NCI-H128 (cell line): ENCODE results near the gene CSTF2.

Experiments used
- DNase-seq: peaks from one replicate; lab custom pipeline; 2025; ENCODE audit not compliant: unreplicated experiment; lab: John Stamatoyannopoulos, UW

CSTF2 gene

GRCh38 chrX:100871594-100872560 is 51.7 kb downstream of the CSTF2 start:
- DNase-seq = no peak

- DNase-seq = no peak
Observed at GRCh38 chrX:100874325-100874724, 54.1 kb downstream of the CSTF2 start, which contains the start of gene NOX1. NOX1 (minus strand) TSS chrX:100874359; CDS start chrX:100874139, 220 bp downstream.

GRCh38 chrX:100880368-100880767 is 60.2 kb downstream of the CSTF2 start:
- no peak for DNase-seq

- no peak for DNase-seq
Observed at GRCh38 chrX:100883654-100884053, 63.5 kb downstream of the CSTF2 start.
